Activated CD4-positive, alpha-beta T cell treated with anti-CD3 and anti-CD28 coated beads, Interleukin-2, Interleukin-6, amounts not matched to agents 100 ng/mL and 50 ng/mL, durations not matched to agents 16 hours and 8 hours (primary cell): ENCODE data around the gene BASP1.
"Not testable (repeated sequence)": the region's sequence is repeated elsewhere in the genome, so short reads cannot be mapped to it uniquely, and the experiment has no call there.

Source experiments
- DNase-seq: peaks from one replicate; pipeline ENCODE4 v3.0.0-alpha.2; 2020

BASP1 gene

GRCh38 chr5:17295671-17296070 lies 78.2 kb downstream of the BASP1 start:
- no peak for DNase-seq

GRCh38 chr5:17302106-17302505 lies 84.7 kb downstream of the BASP1 start:
- DNase-seq = no peak

GRCh38 chr5:17302604-17303003 lies 85.2 kb downstream of the BASP1 start:
- no peak for DNase-seq

- no peak for DNase-seq
These were observed 86.9 kb downstream of the BASP1 start for GRCh38 chr5:17304282-17304681.

- no peak for DNase-seq
These were observed 87.6 kb downstream of the BASP1 start for GRCh38 chr5:17305017-17305416.

GRCh38 chr5:17305964-17306725 lies 88.7 kb downstream of the BASP1 start:
- no peak for DNase-seq

- no peak for DNase-seq
These were observed 89.3 kb downstream of the BASP1 start for GRCh38 chr5:17306726-17307091.

- not testable (repeated sequence) for DNase-seq
These were observed 90.0 kb downstream of the BASP1 start for GRCh38 chr5:17307440-17307839.

- DNase-seq = no peak
These were observed 91.1 kb downstream of the BASP1 start for GRCh38 chr5:17308326-17309065.

- DNase-seq = no peak
These were observed 92.0 kb downstream of the BASP1 start for GRCh38 chr5:17309462-17309861.

GRCh38 chr5:17310502-17310901 lies 93.1 kb downstream of the BASP1 start:
- not testable (repeated sequence) for DNase-seq

- DNase-seq = not testable (repeated sequence)
These were observed 94.4 kb downstream of the BASP1 start for GRCh38 chr5:17311811-17312210.

GRCh38 chr5:17312358-17312757 lies 94.9 kb downstream of the BASP1 start:
- DNase-seq = no peak

GRCh38 chr5:17314907-17315471 lies 97.6 kb downstream of the BASP1 start:
- DNase-seq = no peak

- no peak for DNase-seq
These were observed 98.3 kb downstream of the BASP1 start for GRCh38 chr5:17315710-17316221.

- DNase-seq = no peak
These were observed 99.6 kb downstream of the BASP1 start for GRCh38 chr5:17316970-17317459.

GRCh38 chr5:17317473-17317872 lies 100.0 kb downstream of the BASP1 start:
- no peak for DNase-seq

GRCh38 chr5:17319095-17319494 lies 101.7 kb downstream of the BASP1 start:
- not testable (repeated sequence) for DNase-seq

GRCh38 chr5:17325770-17326599 lies 108.6 kb downstream of the BASP1 start:
- DNase-seq = no peak
